Ovary (tissue), 9 donors: Measurements from ENCODE around the gene MMD2. TPM values are rescaled to one million over a fixed set of nuclear protein-coding genes. Genes with fewer than 3 reads are reported as not detected.
A peak's percentile ranks its signal among the peaks of the same experiment; 100 is the strongest.

ENCODE experiments used
- DNase-seq, 5 donors: peaks; one replicate each; pipeline ENCODE4 v3.0.0-alpha.2; 2019 to 2020
- H3K27ac ChIP-seq, 2 donors: fragments of 200-600 bp; one replicate each; pipeline versions ENCODE4 v1.5.1 to v1.8.0; 2019 to 2022
- H3K27me3 ChIP-seq: fragments of 200-600 bp; one replicate; pipeline ENCODE4 v1.8.0; 2022
- H3K36me3 ChIP-seq: fragments of 200-600 bp; sonication (generic); one replicate; pipeline ENCODE4 v1.5.1; 2019
- H3K4me1 ChIP-seq: one replicate; pipeline ENCODE4 v1.8.1; 2013; ENCODE audit warnings: mild to moderate bottlenecking, moderate library complexity; ENCODE audit not compliant: insufficient read depth
- H3K4me3 ChIP-seq: fragments of 200-600 bp; sonication (generic); one replicate; pipeline ENCODE4 v1.5.1; 2017
- H3K9me3 ChIP-seq, 2 donors: fragments of 200-600 bp in 1 of 2; sonication (generic) in 1 of 2; one replicate each; pipeline versions ENCODE4 v1.5.1 to v1.8.1; 2013 to 2019; ENCODE audit warnings: mild to moderate bottlenecking in 1 of 2, moderate library complexity in 1 of 2
- CTCF ChIP-seq, 3 donors: fragments of 450-650 bp in 2 of 3; fragments of 200-600 bp in 1 of 3; IDR thresholded peaks; one replicate each; pipeline versions ENCODE4 v1.5.1 to v1.8.0; 2016 to 2022; ENCODE audit warnings: antibody characterized with exemption in 3 of 3, mild to moderate bottlenecking in 1 of 3
- EP300 ChIP-seq: sonication (generic); formaldehyde crosslinking; IDR thresholded peaks from one replicate; pipeline ENCODE4 v1.6.1; 2017; ENCODE audit warnings: antibody characterized with exemption
- POLR2A ChIP-seq: fragments of 450-650 bp; IDR thresholded peaks from one replicate; pipeline ENCODE4 v1.6.1; 2017; ENCODE audit warnings: antibody characterized with exemption, mild to moderate bottlenecking, moderate library complexity
- WGBS, 3 donors: extraction: QIAGEN DNeasy Blood & Tissue Kit in 1 of 3; methylation state at CpG; one replicate each; pipeline versions ENCODE4 v1.1.5 to v1.1.7; 2013 to 2017; 5-methylcytosine and 5-hydroxymethylcytosine counted together
- intact Hi-C, 4 donors: fragments of 100-400 bp; cut with DNase I; formaldehyde crosslinking; loops; one replicate each; pipeline versions ENCODE4 v1.11.0 to v1.15.1; 2022 to 2023
- polyA plus RNA-seq, 2 donors: library from polyadenylated mRNA; stranded (reverse); fragments of 200-250 nt in 1 of 2; fragments of 350-450 nt in 1 of 2; fragmentation: Illumina TruSeq in 1 of 2; extraction: RNeasy Lipid Tissue Mini Kit (QIAGEN cat#74804) in 1 of 2; gene quantifications; one replicate each; pipeline ENCODE4 v1.2.3, GENCODE V29; 2013 to 2014
- total RNA-seq, 7 donors: library from RNA; depleted of rRNA in 2 of 7; stranded (reverse); fragments of >200 nt in 2 of 7; fragmentation: NEBNext Ultra II Directional in 3 of 7; extraction: Animal tissue kit (Norgen Biotek cat#: 25700) in 3 of 7; gene quantifications; one replicate each; pipeline versions ENCODE4 v1.1.0 to v1.2.4, GENCODE V29; 2016 to 2023
- donor health status: DM: no; HTN: no; CAD: no; lungs with moderate emphysema.
- donor health status: DM: no; HTN: no; CAD: no.
- donor health status: Bipolar disorder and iron deficiency.
- donor health status: DM: yes; HTN: yes; CAD: no.
- donor health status: DM: no; HTN: no; CAD: no.
- donor health status: DM: yes; HTN: yes; CAD: no.

Gene MMD2
- total and polyA plus RNA-seq, 9 donors = not detected

GRCh38 chr7:4965295-4966022 lies 6.5 kb upstream of the MMD2 start:
- 85 to 90% (median 86%) methylated on average over 11 of the region's 11 CpGs for WGBS, 3 donors

GRCh38 chr7:4964506-4964905 lies 5.5 kb upstream of the MMD2 start:
- no peak for TF ChIP-seq EP300
- TF ChIP-seq CTCF (IDR thresholded peaks at IDR 0.05) = no peak
- no peak for TF ChIP-seq POLR2A
- no peak overlapping the region for H3K27ac ChIP-seq
- no peak overlapping the region for H3K4me3 ChIP-seq
- no peaks in the 10 kb centered on the region for H3K36me3 ChIP-seq
- WGBS, 3 donors = 6 to 14% (median 7%) methylated on average over 11 of the region's 11 CpGs
- no peaks in the 10 kb centered on the region for H3K4me1 ChIP-seq
- no peaks in the 10 kb centered on the region for H3K27me3 ChIP-seq
- intact Hi-C loops = loop anchor here in 1 of 4 donors (10.0 kb wide), 1 partner anchor 160 kb away; no protein-coding TSS in a partner anchor
- DNase-seq = peak in 2 of 5 donors; percentile 50 to 71
- no peaks in the 10 kb centered on the region for H3K9me3 ChIP-seq

More at GRCh38 chr7:4965295-4966022, 6.5 kb upstream of the MMD2 start:
- intact Hi-C loops = loop anchor here in 1 of 4 donors (10.0 kb wide), 1 partner anchor 161 kb away; no protein-coding TSS in a partner anchor
- H3K4me3 ChIP-seq = no peak overlapping the region
- TF ChIP-seq CTCF (IDR thresholded peaks at IDR 0.05) (no peak), EP300 (no peak), POLR2A (no peak)
- H3K27me3 ChIP-seq = no peaks in the 10 kb centered on the region
- no peaks in the 10 kb centered on the region for H3K9me3 ChIP-seq
- DNase-seq = no peak
- no peak overlapping the region for H3K27ac ChIP-seq
- no peaks in the 10 kb centered on the region for H3K36me3 ChIP-seq
- no peaks in the 10 kb centered on the region for H3K4me1 ChIP-seq

- H3K27ac ChIP-seq = no peak overlapping the region
- intact Hi-C loops = loop anchor here in 1 of 4 donors (10.0 kb wide), 1 partner anchor 158 kb away; no protein-coding TSS in a partner anchor
- no peaks in the 10 kb centered on the region for H3K27me3 ChIP-seq
- H3K9me3 ChIP-seq = no peaks in the 10 kb centered on the region
- TF ChIP-seq EP300 (no peak), CTCF (IDR thresholded peaks at IDR 0.05) (no peak)
- H3K4me3 ChIP-seq = no peak overlapping the region
- DNase-seq = no peak
- no peaks in the 10 kb centered on the region for H3K36me3 ChIP-seq
- no peaks in the 10 kb centered on the region for H3K4me1 ChIP-seq
- WGBS, 3 donors = 76 to 84% (median 83%) methylated on average over 19 of the region's 19 CpGs
These were observed 4.1 kb upstream of the MMD2 start for GRCh38 chr7:4962872-4963775.

GRCh38 chr7:4960363-4960762 lies 1.4 kb upstream of the MMD2 start:
- TF ChIP-seq EP300 (no peak), CTCF (IDR thresholded peaks at IDR 0.05) (no peak), POLR2A (no peak)
- H3K27ac ChIP-seq = no peak overlapping the region
- no peaks in the 10 kb centered on the region for H3K27me3 ChIP-seq
- no peaks in the 10 kb centered on the region for H3K9me3 ChIP-seq
- H3K36me3 ChIP-seq = no peaks in the 10 kb centered on the region
- 48 to 58% (median 55%) methylated on average over 9 to 10 of the region's 10 CpGs for WGBS, 3 donors
- no peak overlapping the region for H3K4me3 ChIP-seq
- intact Hi-C loops = loop anchor here in 1 of 4 donors (10.0 kb wide), 1 partner anchor 156 kb away; no protein-coding TSS in a partner anchor
- H3K4me1 ChIP-seq = no peaks in the 10 kb centered on the region
- no peak for DNase-seq
